Duodenal mucosa (tissue), 2 donors: ENCODE results near the gene TSC2.

Experiments
- H3K27ac ChIP-seq: one replicate; pipeline ENCODE4 v1.7.0; 2013; ENCODE audit warnings: low read depth, low read length
- H3K27me3 ChIP-seq, 2 donors: one replicate each; pipeline ENCODE4 v1.7.0; 2013; ENCODE audit warnings: low read length in 2 of 2, control low read depth in 1 of 2; ENCODE audit not compliant: insufficient read depth in 2 of 2, control insufficient read depth in 1 of 2
- H3K36me3 ChIP-seq, 2 donors: one replicate each; pipeline ENCODE4 v1.7.0; 2013; ENCODE audit warnings: low read length in 2 of 2, control low read depth in 1 of 2; ENCODE audit not compliant: insufficient read depth in 2 of 2, control insufficient read depth in 1 of 2
- H3K4me1 ChIP-seq, 2 donors: one replicate each; pipeline ENCODE4 v1.7.0; 2013; ENCODE audit warnings: low read length in 2 of 2, control low read depth in 1 of 2; ENCODE audit not compliant: insufficient read depth in 2 of 2, control insufficient read depth in 1 of 2
- H3K4me3 ChIP-seq, 2 donors: one replicate each; pipeline ENCODE4 v1.7.0; 2013; ENCODE audit warnings: low read length in 2 of 2, low read depth in 1 of 2
- H3K9ac ChIP-seq, 2 donors: one replicate each; pipeline ENCODE4 v1.7.0; 2013; ENCODE audit warnings: low read length in 2 of 2, low read depth in 1 of 2
- H3K9me3 ChIP-seq, 2 donors: one replicate each; pipeline ENCODE4 v1.7.0; 2013; ENCODE audit warnings: low read length in 2 of 2, control low read depth in 1 of 2; ENCODE audit not compliant: control insufficient read depth in 1 of 2

The TSC2 gene

DNA sequence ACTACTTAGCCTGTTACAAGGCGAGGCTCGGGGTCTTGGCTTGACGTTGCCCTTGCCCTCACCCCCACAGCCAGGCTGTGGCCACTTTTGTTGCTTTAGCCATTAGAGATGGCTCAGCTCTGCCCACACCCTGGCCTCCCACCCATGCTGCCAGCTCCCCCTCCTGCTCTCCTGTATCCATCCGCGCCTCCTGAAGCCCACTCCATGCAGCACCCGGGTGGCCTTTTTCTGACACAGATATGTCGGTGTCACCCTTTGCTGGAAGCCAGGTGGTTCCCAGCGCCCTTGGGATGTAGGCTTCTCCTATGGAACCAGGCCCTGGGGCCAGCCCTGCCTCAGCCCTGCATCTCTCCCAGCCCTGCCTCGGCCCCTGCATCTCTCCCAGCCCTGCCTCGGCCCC lies 9.7 kb downstream of the TSC2 start:
- Histone ChIP-seq H3K36me3 (peaks cover 2 to 66% of the 10 kb centered on the region in 2 donors), H3K27me3 (no peaks in the 10 kb centered on the region), H3K4me3 (no peak overlapping the region), H3K9ac (no peak overlapping the region), H3K4me1 (peaks cover 7 to 9% of the 10 kb centered on the region in 2 donors), H3K9me3 (no peaks in the 10 kb centered on the region), H3K27ac (no peak overlapping the region)

- Histone ChIP-seq H3K4me1 (peaks cover 7 to 9% of the 10 kb centered on the region in 2 donors), H3K9ac (no peak overlapping the region), H3K9me3 (no peaks in the 10 kb centered on the region), H3K4me3 (no peak overlapping the region), H3K27me3 (no peaks in the 10 kb centered on the region), H3K27ac (no peak overlapping the region), H3K36me3 (peaks cover 4 to 67% of the 10 kb centered on the region in 2 donors)
Measured at GRCh38 chr16:2058420-2058819, 10.6 kb downstream of the TSC2 start.

GRCh38 chr16:2058872-2059271 lies 11.1 kb downstream of the TSC2 start:
- peaks cover 6 to 67% of the 10 kb centered on the region in 2 donors for H3K36me3 ChIP-seq
- no peaks in the 10 kb centered on the region for H3K27me3 ChIP-seq

GRCh38 chr16:2060346-2060745 lies 12.6 kb downstream of the TSC2 start:
- no peak overlapping the region for H3K9ac ChIP-seq
- H3K27ac ChIP-seq = no peak overlapping the region
- peaks cover 9 to 68% of the 10 kb centered on the region in 2 donors for H3K36me3 ChIP-seq
- no peak overlapping the region for H3K4me3 ChIP-seq
- H3K9me3 ChIP-seq = no peaks in the 10 kb centered on the region
- H3K27me3 ChIP-seq = no peaks in the 10 kb centered on the region
- H3K4me1 ChIP-seq = no peaks in the 10 kb centered on the region

More at GRCh38 chr16:2058872-2059271, 11.1 kb downstream of the TSC2 start:
- H3K9me3 ChIP-seq = no peaks in the 10 kb centered on the region
- H3K4me3 ChIP-seq = no peak overlapping the region
- H3K9ac ChIP-seq = no peak overlapping the region
- H3K27ac ChIP-seq = no peak overlapping the region
- H3K4me1 ChIP-seq = peaks cover 7 to 9% of the 10 kb centered on the region in 2 donors

GRCh38 chr16:2061023-2061422 lies 13.2 kb downstream of the TSC2 start:
- no peaks in the 10 kb centered on the region for H3K27me3 ChIP-seq
- H3K9ac ChIP-seq = no peak overlapping the region
- peaks cover 16 to 75% of the 10 kb centered on the region in 2 donors for H3K36me3 ChIP-seq
- H3K4me1 ChIP-seq = no peaks in the 10 kb centered on the region
- no peaks in the 10 kb centered on the region for H3K9me3 ChIP-seq
- no peak overlapping the region for H3K27ac ChIP-seq
- H3K4me3 ChIP-seq = no peak overlapping the region

GRCh38 chr16:2061526-2061925 lies 13.7 kb downstream of the TSC2 start:
- peaks cover 20 to 77% of the 10 kb centered on the region in 2 donors for H3K36me3 ChIP-seq
- no peak overlapping the region for H3K9ac ChIP-seq
- no peaks in the 10 kb centered on the region for H3K9me3 ChIP-seq
- H3K27ac ChIP-seq = no peak overlapping the region
- H3K4me1 ChIP-seq = no peaks in the 10 kb centered on the region
- H3K27me3 ChIP-seq = no peaks in the 10 kb centered on the region
- H3K4me3 ChIP-seq = no peak overlapping the region

DNA sequence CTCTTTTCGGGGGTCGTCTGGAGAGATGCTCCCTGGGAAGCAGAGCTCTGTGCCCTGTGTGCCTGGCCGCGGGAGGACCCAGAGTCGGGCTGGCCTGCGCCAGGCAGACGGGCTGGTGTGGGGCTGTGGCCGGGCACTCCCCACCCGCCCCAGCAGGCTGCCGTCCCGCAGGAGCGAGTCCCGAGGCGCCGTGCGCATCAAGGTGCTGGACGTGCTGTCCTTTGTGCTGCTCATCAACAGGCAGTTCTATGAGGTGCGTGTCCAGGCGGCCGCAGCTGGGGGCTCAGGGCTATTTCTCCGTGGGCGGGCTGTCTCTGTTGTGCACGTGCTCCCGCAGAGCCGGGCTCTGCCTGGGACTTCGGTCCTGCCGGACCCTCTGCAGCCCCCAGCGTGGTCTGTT lies 15.0 kb downstream of the TSC2 start:
- no peaks in the 10 kb centered on the region for H3K27me3 ChIP-seq
- no peaks in the 10 kb centered on the region for H3K4me1 ChIP-seq
- H3K36me3 ChIP-seq = peaks cover 20 to 73% of the 10 kb centered on the region in 2 donors
- no peak overlapping the region for H3K9ac ChIP-seq
- H3K4me3 ChIP-seq = no peak overlapping the region
- H3K27ac ChIP-seq = no peak overlapping the region
- no peaks in the 10 kb centered on the region for H3K9me3 ChIP-seq

GRCh38 chr16:2063861-2064260 lies 16.1 kb downstream of the TSC2 start:
- no peak overlapping the region for H3K9ac ChIP-seq
- no peaks in the 10 kb centered on the region for H3K9me3 ChIP-seq
- H3K36me3 ChIP-seq = peaks cover 21 to 65% of the 10 kb centered on the region in 2 donors
- H3K4me1 ChIP-seq = no peaks in the 10 kb centered on the region
- H3K27me3 ChIP-seq = no peaks in the 10 kb centered on the region
- H3K27ac ChIP-seq = no peak overlapping the region
- no peak overlapping the region for H3K4me3 ChIP-seq

DNA sequence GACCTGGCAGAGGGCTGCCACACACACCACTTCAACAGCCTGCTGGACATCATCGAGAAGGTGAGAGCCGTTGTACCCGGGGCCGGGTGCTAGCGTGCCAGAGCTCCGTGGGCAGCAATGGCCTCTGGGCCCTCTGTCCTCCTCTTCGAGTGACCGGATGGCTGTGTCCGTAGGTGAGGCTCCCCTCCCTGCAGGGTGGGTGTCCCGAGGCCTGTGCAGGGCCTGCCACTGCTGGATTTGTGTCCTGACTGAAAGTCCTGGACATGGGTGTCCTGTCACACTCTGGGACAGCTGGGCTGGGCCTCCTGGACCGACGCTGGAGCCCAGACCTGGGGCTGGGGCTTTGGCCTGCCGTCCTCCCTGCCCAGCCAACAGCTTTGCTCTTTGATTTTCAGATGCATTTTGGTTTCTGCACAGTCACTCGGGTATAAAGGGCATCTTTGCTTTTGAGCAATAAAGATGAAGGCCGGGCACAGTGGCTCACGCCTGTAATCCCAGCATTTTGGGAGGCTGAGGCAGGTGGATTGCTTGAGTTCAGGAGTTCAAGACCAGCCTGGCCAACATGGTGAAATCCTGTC lies 16.7 kb downstream of the TSC2 start:
- Histone ChIP-seq H3K27ac (no peak overlapping the region), H3K36me3 (peaks cover 22 to 67% of the 10 kb centered on the region in 2 donors), H3K9me3 (no peaks in the 10 kb centered on the region), H3K27me3 (no peaks in the 10 kb centered on the region), H3K9ac (no peak overlapping the region), H3K4me3 (no peak overlapping the region), H3K4me1 (no peaks in the 10 kb centered on the region)

DNA sequence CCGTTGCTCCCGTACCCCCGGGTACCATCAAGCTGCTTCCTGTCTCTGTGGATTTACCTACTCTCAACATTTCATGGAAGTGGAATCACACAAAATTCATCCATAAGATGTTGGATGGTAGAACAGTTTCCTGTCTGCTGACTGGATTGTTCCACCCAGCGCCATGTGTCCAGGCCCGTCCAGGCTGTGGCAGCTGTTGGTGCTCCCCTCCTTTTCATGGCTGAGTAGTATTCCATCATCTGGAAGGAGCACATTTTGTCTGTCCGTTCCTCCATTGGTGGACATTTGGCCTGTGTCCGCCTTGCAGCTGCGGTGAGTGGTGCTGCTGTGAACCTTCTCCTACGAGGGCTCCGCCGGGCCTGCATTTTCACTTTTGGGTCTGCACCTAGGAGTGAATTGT lies 18.4 kb downstream of the TSC2 start:
- no peak overlapping the region for H3K4me3 ChIP-seq
- H3K9me3 ChIP-seq = no peaks in the 10 kb centered on the region
- H3K9ac ChIP-seq = no peak overlapping the region
- no peaks in the 10 kb centered on the region for H3K4me1 ChIP-seq
- peaks cover 26 to 68% of the 10 kb centered on the region in 2 donors for H3K36me3 ChIP-seq
- H3K27me3 ChIP-seq = no peaks in the 10 kb centered on the region
- H3K27ac ChIP-seq = no peak overlapping the region
